Right kidney (tissue), 1 donor: ENCODE data around the gene RPP40.
"Not testable (repeated sequence)": the region's sequence is repeated elsewhere in the genome, so short reads cannot be mapped to it uniquely, and the experiment has no call there.

Experiments used
- DNase-seq: peaks from one replicate; pipeline ENCODE4 v3.0.0-alpha.2; 2016

RPP40 gene

GRCh38 chr6:5023923-5024322, 20.1 kb upstream of the RPP40 start:
- DNase-seq, result no peak

GRCh38 chr6:5020142-5020541, 16.3 kb upstream of the RPP40 start:
- no peak for DNase-seq

- DNase-seq, result no peak
These were observed 10.3 kb upstream of the RPP40 start for GRCh38 chr6:5014072-5014561.

GRCh38 chr6:5012519-5012918, 8.7 kb upstream of the RPP40 start:
- no peak for DNase-seq

- no peak for DNase-seq
These were observed 7.5 kb upstream of the RPP40 start for GRCh38 chr6:5011346-5011745.

- DNase-seq, result no peak
These were observed 3.7 kb upstream of the RPP40 start for GRCh38 chr6:5007531-5007930.

- DNase-seq, result no peak
These were observed 2.4 kb upstream of the RPP40 start for GRCh38 chr6:5006222-5006621.

- not testable (repeated sequence) for DNase-seq
These were observed 1.2 kb upstream of the RPP40 start for GRCh38 chr6:5005038-5005433.

GRCh38 chr6:5004373-5005037, 668 bp upstream of the RPP40 start:
- DNase-seq, result no peak

- no peak for DNase-seq
These were observed 4.3 kb downstream of the RPP40 start for GRCh38 chr6:4999586-4999985.

GRCh38 chr6:4997862-4998261, 6.0 kb downstream of the RPP40 start:
- no peak for DNase-seq

GRCh38 chr6:4994741-4995140, 9.1 kb downstream of the RPP40 start:
- DNase-seq, result no peak

- DNase-seq, result no peak
These were observed 16.4 kb downstream of the RPP40 start for GRCh38 chr6:4987432-4987831.

- no peak for DNase-seq
These were observed 16.8 kb downstream of the RPP40 start for GRCh38 chr6:4986999-4987398.

- DNase-seq, result no peak
These were observed 20.5 kb downstream of the RPP40 start for GRCh38 chr6:4983322-4983721.

GRCh38 chr6:4981761-4982160, 22.1 kb downstream of the RPP40 start:
- DNase-seq, result no peak

GRCh38 chr6:4979426-4979825, 24.4 kb downstream of the RPP40 start:
- no peak for DNase-seq

- no peak for DNase-seq
These were observed 26.4 kb downstream of the RPP40 start for GRCh38 chr6:4977468-4977867.

- DNase-seq, result no peak
These were observed 28.3 kb downstream of the RPP40 start for GRCh38 chr6:4975506-4975905.

GRCh38 chr6:4974962-4975361, 28.9 kb downstream of the RPP40 start:
- DNase-seq, result no peak

GRCh38 chr6:4973982-4974745, 29.7 kb downstream of the RPP40 start:
- DNase-seq, result peak; percentile 59

- DNase-seq, result no peak
These were observed 30.4 kb downstream of the RPP40 start for GRCh38 chr6:4973415-4973814.

GRCh38 chr6:4972438-4972837, 31.4 kb downstream of the RPP40 start:
- no peak for DNase-seq

- no peak for DNase-seq
These were observed 32.0 kb downstream of the RPP40 start for GRCh38 chr6:4971851-4972250.
